ENCODE measurements around the gene AKT2. TPM values are rescaled to one million over a fixed set of nuclear protein-coding genes. Genes with fewer than 3 reads are reported as not detected.

The AKT2 gene
- total RNA-seq, 1 experiment from 2014 or later = 150 TPM

DNA sequence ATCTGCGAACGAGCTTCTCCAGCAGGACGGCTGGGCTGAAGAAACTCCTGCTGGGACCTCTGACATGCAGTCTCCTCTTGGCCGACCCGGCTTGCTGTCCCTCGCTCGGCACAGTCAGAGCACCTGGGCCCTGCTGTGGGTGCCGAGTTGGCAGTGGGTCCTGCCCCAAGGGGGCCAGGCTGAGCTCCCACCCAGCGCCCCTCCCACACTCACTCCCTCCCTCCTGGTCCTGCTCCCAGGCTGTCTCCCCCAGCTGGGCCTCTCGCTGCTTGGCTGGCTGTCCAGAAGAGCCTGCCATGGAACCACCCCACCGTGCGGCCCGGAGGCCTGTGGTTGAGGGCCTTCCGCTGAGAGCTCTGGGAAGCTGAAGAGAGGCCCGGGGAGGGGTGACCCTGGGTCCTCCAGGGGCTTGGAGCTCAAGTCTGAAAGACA, 6.0 kb downstream of the AKT2 start:
- Histone ChIP-seq H3K4me1 (ENCODE audit: insufficient read depth, low read length) (no peaks in the 10 kb centered on the region; the same call in 1 of the 2 replicates), H3K18ac (ENCODE audit: insufficient read length, low read depth, low read length) (no peak overlapping the region), H4K20me1 (ENCODE audit: control insufficient read depth, insufficient read depth, insufficient read length) (no peaks in the 10 kb centered on the region), H3K23me2 (ENCODE audit: insufficient read length, low read depth, low read length, poor library complexity, severe bottlenecking) (peaks cover 2% of the 10 kb centered on the region), H4K8ac (replicated peaks; ENCODE audit: insufficient read length, low read depth, low read length) (no peak overlapping the region), H3K23ac (ENCODE audit: insufficient read length, low read depth, low read length) (no peak overlapping the region), H2BK20ac (ENCODE audit: low read depth, low read length, poor library complexity, severe bottlenecking) (no peak overlapping the region), H3K56ac (ENCODE audit: insufficient read length, low read depth, low read length) (no peak overlapping the region), H3K4ac (ENCODE audit: low read depth, low read length) (no peak overlapping the region), H2BK15ac (ENCODE audit: low read depth, low read length) (no peak overlapping the region), H3K9ac (ENCODE audit: extremely low read depth, insufficient read length, low read length) (no peak overlapping the region), H2BK12ac (ENCODE audit: insufficient read length, low read depth, low read length) (no peak overlapping the region), H2AFZ (ENCODE audit: low read length) (no peak overlapping the region), H3K27me3 (ENCODE audit: insufficient read depth, low read length) (no peaks in the 10 kb centered on the region), H3K14ac (ENCODE audit: insufficient read depth, low read length) (no peak overlapping the region), H3K79me2 (ENCODE audit: insufficient read depth, low read length) (peaks cover 14% of the 10 kb centered on the region), H4K5ac (ENCODE audit: insufficient read length, low read depth, low read length) (no peak overlapping the region), H3K9me3 (ENCODE audit: control insufficient read depth, low read depth, low read length) (no peaks in the 10 kb centered on the region), H2BK5ac (ENCODE audit: insufficient read length, low read length) (no peak overlapping the region), H3K4me2 (ENCODE audit: insufficient read depth, insufficient read length, low read length) (no peak overlapping the region), H4K91ac (ENCODE audit: insufficient read length, low read depth, low read length) (no peak overlapping the region), H2BK120ac (ENCODE audit: low read depth, low read length, poor library complexity, severe bottlenecking) (no peak overlapping the region), H2AK5ac (ENCODE audit: insufficient read length, low read length) (no peak overlapping the region), H3K27ac (ENCODE audit: insufficient read length, low read depth, low read length) (no peak overlapping the region), H3T11ph (ENCODE audit: low read length) (no peak overlapping the region), H3K79me1 (ENCODE audit: insufficient read depth, low read depth, low read length, poor library complexity, severe bottlenecking) (peaks cover 9% of the 10 kb centered on the region)
- Mint-ChIP-seq H3K9me3 (no peaks in the 10 kb centered on the region), H3K4me3 (no peak overlapping the region), H3K27me3 (ENCODE audit: low read depth) (peaks cover 1% of the 10 kb centered on the region; the same call in 1 of the 2 replicates), H3K27ac (no peak overlapping the region), H3K4me1 (peaks cover 34 to 42% of the 10 kb centered on the region in 2 experiments), H3K36me3 (ENCODE audit: insufficient read depth in 1 of 3, low read depth in 3 of 3) (peaks cover 0 to 2% (median 0%) of the 10 kb centered on the region in 3 experiments; a peak in 1 of 7 replicates)
- no peak for DNase-seq
- TF ChIP-seq, protein P1, sequence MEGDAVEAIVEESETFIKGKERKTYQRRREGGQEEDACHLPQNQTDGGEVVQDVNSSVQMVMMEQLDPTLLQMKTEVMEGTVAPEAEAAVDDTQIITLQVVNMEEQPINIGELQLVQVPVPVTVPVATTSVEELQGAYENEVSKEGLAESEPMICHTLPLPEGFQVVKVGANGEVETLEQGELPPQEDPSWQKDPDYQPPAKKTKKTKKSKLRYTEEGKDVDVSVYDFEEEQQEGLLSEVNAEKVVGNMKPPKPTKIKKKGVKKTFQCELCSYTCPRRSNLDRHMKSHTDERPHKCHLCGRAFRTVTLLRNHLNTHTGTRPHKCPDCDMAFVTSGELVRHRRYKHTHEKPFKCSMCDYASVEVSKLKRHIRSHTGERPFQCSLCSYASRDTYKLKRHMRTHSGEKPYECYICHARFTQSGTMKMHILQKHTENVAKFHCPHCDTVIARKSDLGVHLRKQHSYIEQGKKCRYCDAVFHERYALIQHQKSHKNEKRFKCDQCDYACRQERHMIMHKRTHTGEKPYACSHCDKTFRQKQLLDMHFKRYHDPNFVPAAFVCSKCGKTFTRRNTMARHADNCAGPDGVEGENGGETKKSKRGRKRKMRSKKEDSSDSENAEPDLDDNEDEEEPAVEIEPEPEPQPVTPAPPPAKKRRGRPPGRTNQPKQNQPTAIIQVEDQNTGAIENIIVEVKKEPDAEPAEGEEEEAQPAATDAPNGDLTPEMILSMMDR (conservative IDR thresholded peaks at IDR 0.05) = no peak
- no CpG with 5 or more reads among the region's 15 CpGs for WGBS (ENCODE audit: extremely low coverage, insufficient read length, low lambda C conversion rate)
